Caco-2 (cell line): ENCODE measurements around the gene PARD6G. TPM values are rescaled to one million over a fixed set of nuclear protein-coding genes. Genes with fewer than 3 reads are reported as not detected.

ENCODE experiments used
- BruUV-seq: library from RNA; stranded (reverse); fragments of 400-500 nt; replicated peaks from 2 replicates; lab custom pipeline; 2021; lab: Mats Ljungman, UMichigan
- CTCF ChIA-PET: fragments of 300-600 bp; sonication (Branson Sonifier 250); formaldehyde crosslinking; loops from one replicate; lab custom pipeline; 2022; ENCODE audit warnings: antibody characterized with exemption; lab: Charles Lee
- POLR2A ChIA-PET: fragments of 300-600 bp; sonication (Branson Sonifier 250); formaldehyde crosslinking; loops from one replicate; lab custom pipeline; 2022; ENCODE audit warnings: antibody characterized with exemption; lab: Charles Lee
- DNase-seq, 2 experiments: peaks; one replicate each; pipeline versions ENCODE4 v3.0.0 to v3.0.0-alpha.2; 2020 to 2022
- H3K27me3 ChIP-seq: replicated peaks from 2 replicates; pipeline ENCODE4 v1.6.0; 2011; ENCODE audit warnings: low read length; ENCODE audit not compliant: control insufficient read depth, insufficient read depth
- H3K36me3 ChIP-seq: 2 replicates; pipeline ENCODE4 v1.5.1; 2011; ENCODE audit warnings: low read length; ENCODE audit not compliant: control insufficient read depth, insufficient read depth
- H3K4me1 ChIP-seq: fragments of 250-450 bp; sonication (Bioruptor Pico); 2 replicates; pipeline ENCODE4 v1.5.1; 2020; ENCODE audit warnings: mild to moderate bottlenecking
- H3K4me3 ChIP-seq: 2 replicates; pipeline ENCODE4 v1.5.1; 2011; ENCODE audit warnings: low read depth, mild to moderate bottlenecking, control low read depth, low read length
- H3K9me3 ChIP-seq: fragments of 250-450 bp; sonication (Bioruptor Pico); 2 replicates; pipeline ENCODE4 v1.5.1; 2020; ENCODE audit warnings: mild to moderate bottlenecking, moderate library complexity
- H3K27ac Mint-ChIP-seq: one replicate; pipeline ENCODE4 v1.8.0; 2022; ENCODE audit warnings: mixed read lengths; ENCODE audit not compliant: unreplicated experiment
- H3K27me3 Mint-ChIP-seq: one replicate; pipeline ENCODE4 v1.8.0; 2022; ENCODE audit warnings: mixed read lengths; ENCODE audit not compliant: insufficient read depth, unreplicated experiment
- H3K36me3 Mint-ChIP-seq: one replicate; pipeline ENCODE4 v1.8.0; 2022; ENCODE audit warnings: mild to moderate bottlenecking, mixed read lengths; ENCODE audit not compliant: insufficient read depth, unreplicated experiment
- H3K4me1 Mint-ChIP-seq: one replicate; pipeline ENCODE4 v1.8.0; 2022; ENCODE audit warnings: low read depth, mixed read lengths; ENCODE audit not compliant: unreplicated experiment
- H3K4me3 Mint-ChIP-seq: one replicate; pipeline ENCODE4 v1.8.0; 2022; ENCODE audit warnings: mild to moderate bottlenecking, moderate library complexity, mixed read lengths; ENCODE audit not compliant: unreplicated experiment
- H3K9me3 Mint-ChIP-seq: one replicate; pipeline ENCODE4 v1.8.0; 2022; ENCODE audit warnings: mixed read lengths; ENCODE audit not compliant: unreplicated experiment
- CTCF ChIP-seq, 2 experiments: fragments of 200-600 bp in 1 of 2; IDR thresholded peaks; 1 replicate in 1 of 2; 2 replicates in 1 of 2; pipeline versions ENCODE4 v1.5.1 to v1.8.0; 2011 to 2022; ENCODE audit warnings: antibody characterized with exemption in 1 of 2, control low read depth in 1 of 2, inconsistent platforms in 1 of 2, low read depth in 1 of 2, low read length in 1 of 2, mild to moderate bottlenecking in 1 of 2, moderate library complexity in 1 of 2; ENCODE audit not compliant: insufficient read depth in 1 of 2, severe bottlenecking in 1 of 2, unreplicated experiment in 1 of 2
- intact Hi-C: fragments of 100-400 bp; cut with micrococcal nuclease; formaldehyde crosslinking; loops from one replicate; pipeline ENCODE4 v1.10.0; 2022; ENCODE audit not compliant: unreplicated experiment
- total RNA-seq: library from RNA; stranded (reverse); gene quantifications from 2 replicates; pipeline ENCODE4 v1.2.3, GENCODE V29; 2022

The PARD6G gene
- total RNA-seq, 1 experiment from 2014 or later = 1.3 TPM

- Histone ChIP-seq H3K9me3 (no peaks in the 10 kb centered on the region), H3K27me3 (no peaks in the 10 kb centered on the region), H3K36me3 (no peaks in the 10 kb centered on the region), H3K4me1 (no peaks in the 10 kb centered on the region), H3K4me3 (no peak overlapping the region)
- BruUV-seq = no TSS peak
- H3K27ac Mint-ChIP-seq = no peak overlapping the region
- no peak overlapping the region for H3K4me3 Mint-ChIP-seq
- H3K9me3 Mint-ChIP-seq = no peaks in the 10 kb centered on the region
- intact Hi-C loops = no loop called here
- no peak for TF ChIP-seq CTCF (IDR thresholded peaks at IDR 0.05; ENCODE audit: insufficient read depth in 1 of 2, low read depth in 1 of 2, low read length in 1 of 2, severe bottlenecking in 1 of 2, unreplicated experiment in 1 of 2)
- H3K36me3 Mint-ChIP-seq = no peaks in the 10 kb centered on the region
- ChIA-PET CTCF (no interaction called here), POLR2A (no interaction called here)
- H3K27me3 Mint-ChIP-seq = no peaks in the 10 kb centered on the region
- no peaks in the 10 kb centered on the region for H3K4me1 Mint-ChIP-seq
- DNase-seq = no peak
Observed at GRCh38 chr18:80178935-80179818, 68.1 kb downstream of the PARD6G start.

GRCh38 chr18:80177128-80177527 lies 70.2 kb downstream of the PARD6G start:
- no peaks in the 10 kb centered on the region for H3K36me3 ChIP-seq
- no peaks in the 10 kb centered on the region for H3K27me3 ChIP-seq
- Mint-ChIP-seq H3K36me3 (no peaks in the 10 kb centered on the region), H3K9me3 (no peaks in the 10 kb centered on the region), H3K4me3 (no peak overlapping the region), H3K27me3 (no peaks in the 10 kb centered on the region), H3K4me1 (no peaks in the 10 kb centered on the region), H3K27ac (no peak overlapping the region)
- ChIA-PET CTCF (no interaction called here), POLR2A (no interaction called here)
- no peak for TF ChIP-seq CTCF (IDR thresholded peaks at IDR 0.05; ENCODE audit: insufficient read depth in 1 of 2, low read depth in 1 of 2, low read length in 1 of 2, severe bottlenecking in 1 of 2, unreplicated experiment in 1 of 2)
- no peak for DNase-seq
- no peaks in the 10 kb centered on the region for H3K9me3 ChIP-seq
- intact Hi-C loops = no loop called here
- no TSS peak for BruUV-seq
- H3K4me3 ChIP-seq = no peak overlapping the region
- H3K4me1 ChIP-seq = no peaks in the 10 kb centered on the region

GRCh38 chr18:80176334-80177073 lies 70.8 kb downstream of the PARD6G start:
- intact Hi-C loops = no loop called here
- no peaks in the 10 kb centered on the region for H3K36me3 ChIP-seq
- no peak for TF ChIP-seq CTCF (IDR thresholded peaks at IDR 0.05; ENCODE audit: insufficient read depth in 1 of 2, low read depth in 1 of 2, low read length in 1 of 2, severe bottlenecking in 1 of 2, unreplicated experiment in 1 of 2)
- no peak overlapping the region for H3K4me3 Mint-ChIP-seq
- ChIA-PET POLR2A (no interaction called here), CTCF (no interaction called here)
- no peaks in the 10 kb centered on the region for H3K36me3 Mint-ChIP-seq
- no peak overlapping the region for H3K27ac Mint-ChIP-seq
- no peaks in the 10 kb centered on the region for H3K27me3 ChIP-seq
- H3K4me1 ChIP-seq = no peaks in the 10 kb centered on the region
- no peaks in the 10 kb centered on the region for H3K27me3 Mint-ChIP-seq
- H3K9me3 ChIP-seq = no peaks in the 10 kb centered on the region
- H3K9me3 Mint-ChIP-seq = no peaks in the 10 kb centered on the region
- no TSS peak for BruUV-seq
- DNase-seq = no peak
- no peak overlapping the region for H3K4me3 ChIP-seq
- H3K4me1 Mint-ChIP-seq = no peaks in the 10 kb centered on the region
